PC-9 (cell line): ENCODE data around the gene TBC1D8. TPM values are rescaled to one million over a fixed set of nuclear protein-coding genes. Genes with fewer than 3 reads are reported as not detected.

ENCODE experiments used
- BruUV-seq: library from RNA; stranded (reverse); fragments of 400-500 nt; replicated peaks from 2 replicates; lab custom pipeline; 2021; lab: Mats Ljungman, UMichigan
- CTCF ChIA-PET: fragments of 300-600 bp; sonication (Branson Sonifier 250); formaldehyde crosslinking; loops from one replicate; lab custom pipeline; 2022; ENCODE audit warnings: antibody characterized with exemption; lab: Charles Lee
- POLR2A ChIA-PET: fragments of 300-600 bp; sonication (Branson Sonifier 250); formaldehyde crosslinking; loops from one replicate; lab custom pipeline; 2022; ENCODE audit warnings: antibody characterized with exemption; ENCODE audit not compliant: unreplicated experiment; lab: Charles Lee
- DNase-seq, 2 experiments: peaks; one replicate each; pipeline versions ENCODE4 v3.0.0 to v3.0.0-alpha.2; 2015 to 2022; ENCODE audit warnings: mixed read lengths in 1 of 2
- H2AFZ ChIP-seq: fragments of 200-600 bp; sonication (generic); 2 replicates; pipeline ENCODE4 v1.8.1; 2017; ENCODE audit warnings: antibody characterized with exemption
- H3F3A ChIP-seq: fragments of 200-600 bp; sonication (generic); 2 replicates; pipeline ENCODE4 v1.8.1; 2017; ENCODE audit warnings: antibody characterized with exemption, mild to moderate bottlenecking, low read depth; ENCODE audit not compliant: insufficient read depth
- H3K27ac ChIP-seq: fragments of 200-600 bp; sonication (generic); 2 replicates; pipeline ENCODE4 v1.6.1; 2016; ENCODE audit warnings: mixed run types
- H3K27me3 ChIP-seq: fragments of 200-600 bp; sonication (generic); 2 replicates; pipeline ENCODE4 v1.6.1; 2016; ENCODE audit warnings: low read depth, mixed run types; ENCODE audit not compliant: insufficient read depth
- H3K36me3 ChIP-seq: fragments of 200-600 bp; sonication (generic); 2 replicates; pipeline ENCODE4 v1.6.1; 2016; ENCODE audit warnings: low read depth, mixed run types
- H3K4me1 ChIP-seq: fragments of 200-600 bp; sonication (generic); replicated peaks from 2 replicates; pipeline ENCODE4 v1.6.1; 2016; ENCODE audit warnings: mixed run types; ENCODE audit not compliant: insufficient read depth
- H3K4me2 ChIP-seq: fragments of 200-600 bp; sonication (generic); 2 replicates; pipeline ENCODE4 v1.6.1; 2017; ENCODE audit warnings: mixed run types
- H3K4me3 ChIP-seq: fragments of 200-600 bp; sonication (generic); 2 replicates; pipeline ENCODE4 v1.6.1; 2016; ENCODE audit warnings: mixed run types
- H3K79me2 ChIP-seq: fragments of 200-600 bp; sonication (generic); 2 replicates; pipeline ENCODE4 v1.6.1; 2017; ENCODE audit warnings: low read depth, mixed run types
- H3K9me2 ChIP-seq: fragments of 200-600 bp; sonication (generic); 2 replicates; pipeline ENCODE4 v1.8.1; 2017; ENCODE audit warnings: mild to moderate bottlenecking; ENCODE audit not compliant: insufficient read depth
- H3K9me3 ChIP-seq: fragments of 200-600 bp; sonication (generic); 2 replicates; pipeline ENCODE4 v1.8.1; 2016; ENCODE audit warnings: low read depth; ENCODE audit not compliant: insufficient read depth
- H4K20me1 ChIP-seq: fragments of 200-600 bp; sonication (generic); 2 replicates; pipeline ENCODE4 v1.8.1; 2017; ENCODE audit not compliant: insufficient read depth
- CTCF ChIP-seq: fragments of 200-600 bp; sonication (generic); conservative IDR thresholded peaks from 2 replicates; pipeline ENCODE4 v1.6.1; 2017; ENCODE audit warnings: mixed run types, antibody characterized with exemption, mild to moderate bottlenecking, moderate library complexity
- EZH2 ChIP-seq: fragments of 200-600 bp; sonication (generic); IDR thresholded peaks from 2 replicates; pipeline ENCODE4 v1.8.0; 2017; ENCODE audit warnings: antibody characterized with exemption, low read depth
- intact Hi-C: fragments of 100-400 bp; cut with micrococcal nuclease; formaldehyde crosslinking; loops from one replicate; pipeline ENCODE4 v1.10.0; 2022; ENCODE audit not compliant: unreplicated experiment
- total RNA-seq: library from RNA; stranded (reverse); gene quantifications from 2 replicates; pipeline ENCODE4 v1.2.3, GENCODE V29; 2021

Gene TBC1D8
- total RNA-seq, 1 experiment from 2014 or later: 25.2 TPM

GRCh38 chr2:100968146-100969145, 182.7 kb downstream of the TBC1D8 start:
- no peak overlapping the region for H3K4me2 ChIP-seq
- CTCF ChIA-PET: no interaction called here
- H3K9me3 ChIP-seq: no peaks in the 10 kb centered on the region
- DNase-seq: no peak
- no peaks in the 10 kb centered on the region for H3K27me3 ChIP-seq
- no peak overlapping the region for H3K4me3 ChIP-seq
- BruUV-seq: no TSS peak
- H3K79me2 ChIP-seq: no peaks in the 10 kb centered on the region
- intact Hi-C loops: no loop called here
- H3K4me1 ChIP-seq: no peaks in the 10 kb centered on the region
- no peak overlapping the region for H2AFZ ChIP-seq
- H3K36me3 ChIP-seq: peaks cover 32% of the 10 kb centered on the region
- 0 out of 2 replicates have a peak, but pooled peaks cover 3% of the 10 kb centered on the region for H3F3A ChIP-seq
- H3K27ac ChIP-seq: no peak overlapping the region
- POLR2A ChIA-PET: no interaction called here
- no peaks in the 10 kb centered on the region for H4K20me1 ChIP-seq
- TF ChIP-seq CTCF: no peak
- no peak for TF ChIP-seq EZH2
- H3K9me2 ChIP-seq: no peaks in the 10 kb centered on the region

GRCh38 chr2:100967716-100968115, 183.5 kb downstream of the TBC1D8 start:
- 0 out of 2 replicates have a peak, but pooled peaks cover 3% of the 10 kb centered on the region for H3F3A ChIP-seq
- H3K36me3 ChIP-seq: peaks cover 31% of the 10 kb centered on the region
- H3K9me3 ChIP-seq: no peaks in the 10 kb centered on the region
- ChIA-PET CTCF (no interaction called here), POLR2A (no interaction called here)
- no TSS peak for BruUV-seq
- H2AFZ ChIP-seq: no peak overlapping the region
- TF ChIP-seq EZH2: no peak
- no peak for TF ChIP-seq CTCF
- H3K4me3 ChIP-seq: no peak overlapping the region
- no peaks in the 10 kb centered on the region for H3K27me3 ChIP-seq
- intact Hi-C loops: no loop called here
- H3K79me2 ChIP-seq: no peaks in the 10 kb centered on the region
- H3K4me1 ChIP-seq: no peaks in the 10 kb centered on the region
- H3K9me2 ChIP-seq: no peaks in the 10 kb centered on the region
- DNase-seq: no peak
- no peak overlapping the region for H3K27ac ChIP-seq
- H3K4me2 ChIP-seq: no peak overlapping the region
- H4K20me1 ChIP-seq: no peaks in the 10 kb centered on the region

GRCh38 chr2:100965596-100965995, 185.6 kb downstream of the TBC1D8 start:
- DNase-seq: no peak
- intact Hi-C loops: no loop called here
- H2AFZ ChIP-seq: no peak overlapping the region
- no peaks in the 10 kb centered on the region for H3K27me3 ChIP-seq
- H3K27ac ChIP-seq: no peak overlapping the region
- ChIA-PET CTCF (no interaction called here), POLR2A (no interaction called here)
- no peak overlapping the region for H3K4me2 ChIP-seq
- H3K9me2 ChIP-seq: no peaks in the 10 kb centered on the region
- H3K79me2 ChIP-seq: no peaks in the 10 kb centered on the region
- H3K4me1 ChIP-seq: no peaks in the 10 kb centered on the region
- no peaks in the 10 kb centered on the region for H3K9me3 ChIP-seq
- H3F3A ChIP-seq: peaks cover 3% of the 10 kb centered on the region; the same call in 1 of the 2 replicates
- no peak overlapping the region for H3K4me3 ChIP-seq
- TF ChIP-seq CTCF (no peak), EZH2 (no peak)
- no TSS peak for BruUV-seq
- H4K20me1 ChIP-seq: no peaks in the 10 kb centered on the region
- H3K36me3 ChIP-seq: peaks cover 24% of the 10 kb centered on the region
